ENCODE results near the gene OR6C6. TPM values are rescaled to one million over a fixed set of nuclear protein-coding genes. Genes with fewer than 3 reads are reported as not detected.

Gene OR6C6
- total RNA-seq, 6 experiments from 2014 or later = not detected

DNA sequence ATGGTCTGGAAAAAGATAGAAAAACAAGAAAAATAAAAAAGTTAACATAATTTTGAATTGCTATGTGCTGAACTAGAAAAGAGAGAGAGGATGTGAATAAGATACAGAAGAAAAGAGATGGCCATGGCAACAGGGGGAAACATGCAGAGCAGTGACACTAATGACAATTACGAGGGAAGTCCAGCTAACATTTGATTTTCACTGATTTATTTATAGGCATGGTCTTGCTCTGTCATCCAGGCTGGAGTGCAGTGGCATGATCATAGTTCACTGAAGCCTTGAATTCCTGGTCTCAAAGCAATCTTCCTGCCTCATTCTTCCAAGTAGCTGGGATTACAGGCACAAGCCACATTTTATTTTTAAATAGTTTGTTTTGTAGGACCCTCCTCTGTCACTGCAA is 50.2 kb downstream of the OR6C6 start:
- DNase-seq = no peak
- no peak overlapping the region for H3K27ac Mint-ChIP-seq

DNA sequence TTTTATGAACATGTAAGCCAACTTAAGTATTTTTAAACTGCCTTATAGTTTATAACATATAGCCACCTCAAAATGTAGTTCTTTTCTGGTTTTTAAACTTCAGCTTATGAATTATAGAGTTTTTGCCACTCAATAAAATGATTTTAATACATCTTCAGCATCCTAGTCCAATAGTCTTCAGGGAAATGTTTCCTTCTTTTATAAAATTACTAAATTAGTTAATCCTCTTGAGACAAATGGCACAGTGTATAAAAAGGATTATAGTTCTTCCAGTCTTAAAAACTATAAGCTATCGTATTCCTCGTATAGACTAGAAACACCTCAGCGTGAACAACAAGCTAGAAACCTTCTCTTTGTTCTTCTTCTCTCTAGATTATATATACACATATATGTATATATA is 52.1 kb downstream of the OR6C6 start, which contains the start of gene OR6C74:
Gene OR6C74 (plus strand): TSS at position 301 of the 400 bp plus-strand sequence. CDS start 2,679 bp downstream, outside the sequence.
- Mint-ChIP-seq H3K4me3 (no peak within 1 kb of the TSS), H3K9me3 (peaks cover 28% of the 10 kb centered on the region), H3K36me3 (ENCODE audit: low read depth) (no peaks in the 10 kb centered on the region), H3K27ac (no peak within 1 kb of the TSS), H3K4me1 (ENCODE audit: low read depth) (no peaks in the 10 kb centered on the region), H3K27me3 (ENCODE audit: insufficient read depth) (no peaks in the 10 kb centered on the region; the same call in 1 of the 2 replicates)
- TF ChIP-seq, protein P1, sequence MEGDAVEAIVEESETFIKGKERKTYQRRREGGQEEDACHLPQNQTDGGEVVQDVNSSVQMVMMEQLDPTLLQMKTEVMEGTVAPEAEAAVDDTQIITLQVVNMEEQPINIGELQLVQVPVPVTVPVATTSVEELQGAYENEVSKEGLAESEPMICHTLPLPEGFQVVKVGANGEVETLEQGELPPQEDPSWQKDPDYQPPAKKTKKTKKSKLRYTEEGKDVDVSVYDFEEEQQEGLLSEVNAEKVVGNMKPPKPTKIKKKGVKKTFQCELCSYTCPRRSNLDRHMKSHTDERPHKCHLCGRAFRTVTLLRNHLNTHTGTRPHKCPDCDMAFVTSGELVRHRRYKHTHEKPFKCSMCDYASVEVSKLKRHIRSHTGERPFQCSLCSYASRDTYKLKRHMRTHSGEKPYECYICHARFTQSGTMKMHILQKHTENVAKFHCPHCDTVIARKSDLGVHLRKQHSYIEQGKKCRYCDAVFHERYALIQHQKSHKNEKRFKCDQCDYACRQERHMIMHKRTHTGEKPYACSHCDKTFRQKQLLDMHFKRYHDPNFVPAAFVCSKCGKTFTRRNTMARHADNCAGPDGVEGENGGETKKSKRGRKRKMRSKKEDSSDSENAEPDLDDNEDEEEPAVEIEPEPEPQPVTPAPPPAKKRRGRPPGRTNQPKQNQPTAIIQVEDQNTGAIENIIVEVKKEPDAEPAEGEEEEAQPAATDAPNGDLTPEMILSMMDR (IDR thresholded peaks at IDR 0.05) = no peak
- no peak for DNase-seq

More for the DNA sequence above, 50.2 kb downstream of the OR6C6 start:
- no peaks in the 10 kb centered on the region for H3K36me3 Mint-ChIP-seq (ENCODE audit: low read depth)
- peaks cover 23% of the 10 kb centered on the region for H3K9me3 Mint-ChIP-seq
- H3K27me3 Mint-ChIP-seq (ENCODE audit: insufficient read depth) = no peaks in the 10 kb centered on the region; the same call in 1 of the 2 replicates
- no peak overlapping the region for H3K4me3 Mint-ChIP-seq
- H3K4me1 Mint-ChIP-seq (ENCODE audit: low read depth) = no peaks in the 10 kb centered on the region
- TF ChIP-seq, protein P1 (IDR thresholded peaks at IDR 0.05) = no peak

Other genes starting within 250 kb of the OR6C6 start
- gene OR9K2, start 170.2 kb downstream of the OR6C6 start, total RNA-seq (2021; fragmentation: NEBNext Ultra II Directional; extraction: Animal tissue kit (Norgen Biotek cat#: 25700)) = not detected
- not detected for gene OR10A7, start 75.5 kb downstream of the OR6C6 start, total RNA-seq (2021; fragmentation: NEBNext Ultra II Directional; extraction: Animal tissue kit (Norgen Biotek cat#: 25700))
- gene OR6C74, start 52.0 kb downstream of the OR6C6 start, total RNA-seq (2021; fragmentation: NEBNext Ultra II Directional; extraction: Animal tissue kit (Norgen Biotek cat#: 25700)) = not detected
- gene OR6C1, start 17.8 kb upstream of the OR6C6 start, total RNA-seq (2021; fragmentation: NEBNext Ultra II Directional; extraction: Animal tissue kit (Norgen Biotek cat#: 25700)) = not detected
- not detected for gene OR6C3, start 34.2 kb upstream of the OR6C6 start, total RNA-seq (2021; fragmentation: NEBNext Ultra II Directional; extraction: Animal tissue kit (Norgen Biotek cat#: 25700))
- not detected for gene OR6C75, start 66.4 kb upstream of the OR6C6 start, total RNA-seq (2021; fragmentation: NEBNext Ultra II Directional; extraction: Animal tissue kit (Norgen Biotek cat#: 25700))
- not detected for gene OR6C65, start 104.0 kb upstream of the OR6C6 start, total RNA-seq (2021; fragmentation: NEBNext Ultra II Directional; extraction: Animal tissue kit (Norgen Biotek cat#: 25700))
- not detected for gene OR6C76, start 129.7 kb upstream of the OR6C6 start, total RNA-seq (2021; fragmentation: NEBNext Ultra II Directional; extraction: Animal tissue kit (Norgen Biotek cat#: 25700))
- gene OR6C2, start 147.5 kb upstream of the OR6C6 start, total RNA-seq (2021; fragmentation: NEBNext Ultra II Directional; extraction: Animal tissue kit (Norgen Biotek cat#: 25700)) = not detected
- not detected for gene OR6C70, start 173.6 kb upstream of the OR6C6 start, total RNA-seq (2021; fragmentation: NEBNext Ultra II Directional; extraction: Animal tissue kit (Norgen Biotek cat#: 25700))
- not detected for gene OR6C68, start 195.8 kb upstream of the OR6C6 start, total RNA-seq (2021; fragmentation: NEBNext Ultra II Directional; extraction: Animal tissue kit (Norgen Biotek cat#: 25700))